Measurements from ENCODE around the gene NOTCH2.

GRCh38 chr1:119981986-119982815, 87.3 kb downstream of the NOTCH2 start:
- no peak for TF ChIP-seq CTCF (conservative IDR thresholded peaks at IDR 0.05; ENCODE audit: low read depth in 2 of 2)
- TF ChIP-seq EZH2 (IDR thresholded peaks at IDR 0.05; ENCODE audit: low read depth, unreplicated experiment): no peak
- TF ChIP-seq REST (IDR thresholded peaks at IDR 0.05; ENCODE audit: unreplicated experiment): no peak
- TF ChIP-seq POLR2AphosphoS5 (IDR thresholded peaks at IDR 0.05; ENCODE audit: low read depth): no peak
- TF ChIP-seq JUNB (IDR thresholded peaks at IDR 0.05; ENCODE audit: unreplicated experiment): no peak
- TF ChIP-seq ETS1 (IDR thresholded peaks at IDR 0.05): no peak

All from GM23338 (cell line).